Omental fat pad (tissue), 4 donors: ENCODE results near the gene CABLES1. TPM values are rescaled to one million over a fixed set of nuclear protein-coding genes. Genes with fewer than 3 reads are reported as not detected.

Source experiments
- ATAC-seq: fragments of 150-250 bp; one replicate; pipeline ENCODE4 v1.9.1; 2016; ENCODE audit warnings: mild to moderate bottlenecking, moderate library complexity; ENCODE audit not compliant: low FRiP score
- DNase-seq: peaks from one replicate; pipeline ENCODE4 v3.0.0-alpha.2; 2019; ENCODE audit warnings: low spot score
- CTCF ChIP-seq, 3 donors: fragments of 450-650 bp; IDR thresholded peaks; one replicate each; pipeline ENCODE4 v1.5.1; 2016 to 2017; ENCODE audit warnings: antibody characterized with exemption in 3 of 3, mild to moderate bottlenecking in 3 of 3, moderate library complexity in 2 of 3
- total RNA-seq, 4 donors: library from RNA; depleted of rRNA; stranded (reverse); fragments of >200 nt; gene quantifications; one replicate each; pipeline ENCODE4 v1.1.0, GENCODE V29; 2016

The CABLES1 gene
- total RNA-seq, 4 donors from 2014 or later, result 24.4 to 95.9 (median 30.4) TPM

DNA sequence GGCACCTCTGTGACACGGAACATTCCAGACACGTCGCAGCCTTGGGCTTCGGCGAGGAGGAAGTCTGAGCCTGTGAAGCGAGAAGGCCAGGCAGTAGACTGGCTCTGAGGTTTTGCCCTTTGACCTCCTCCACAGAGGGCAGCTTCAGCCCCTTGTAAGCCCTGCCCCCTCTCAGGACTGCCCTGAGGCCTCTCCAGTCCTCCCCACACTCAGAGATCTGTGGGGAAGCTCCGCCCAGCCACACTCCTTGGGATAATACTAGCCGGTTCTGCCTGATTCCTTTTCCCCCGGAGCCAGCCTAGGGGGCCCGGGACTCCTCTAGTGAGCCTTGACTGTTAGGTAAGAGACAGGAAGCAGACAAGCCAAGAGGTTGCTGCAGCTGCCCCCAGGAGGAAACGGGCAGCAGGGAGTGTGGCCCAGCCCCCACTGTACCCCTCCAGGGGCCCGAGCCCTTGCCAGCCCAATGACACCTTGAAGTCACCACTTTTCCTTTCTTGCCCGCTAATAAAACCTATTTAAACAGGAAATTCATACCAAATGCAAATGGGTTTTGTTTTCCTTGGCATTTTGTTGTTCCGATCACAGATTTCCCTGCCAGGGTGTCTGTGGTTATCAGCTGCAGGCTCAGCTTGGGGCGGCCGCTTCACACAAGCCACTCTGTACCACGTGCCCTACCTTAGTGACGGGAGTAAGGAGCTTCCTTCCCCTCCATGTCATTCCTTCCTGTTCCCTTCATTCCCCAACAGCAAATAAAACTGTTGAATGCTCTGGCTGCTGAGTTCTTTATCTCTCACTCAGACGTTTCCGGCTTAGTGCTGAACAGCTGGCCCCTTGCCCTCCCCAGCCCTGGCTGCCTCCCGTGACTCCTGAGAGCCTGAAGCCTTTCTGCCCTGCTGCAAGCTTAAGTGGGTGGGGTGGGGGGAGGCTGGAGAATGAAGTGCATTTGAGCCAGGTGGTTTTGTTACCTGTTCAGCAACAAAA is 124.7 kb downstream of the CABLES1 start:
- DNase-seq, result no peak
- peak; percentile 69 for ATAC-seq
- no peak for TF ChIP-seq CTCF (IDR thresholded peaks at IDR 0.05)

DNA sequence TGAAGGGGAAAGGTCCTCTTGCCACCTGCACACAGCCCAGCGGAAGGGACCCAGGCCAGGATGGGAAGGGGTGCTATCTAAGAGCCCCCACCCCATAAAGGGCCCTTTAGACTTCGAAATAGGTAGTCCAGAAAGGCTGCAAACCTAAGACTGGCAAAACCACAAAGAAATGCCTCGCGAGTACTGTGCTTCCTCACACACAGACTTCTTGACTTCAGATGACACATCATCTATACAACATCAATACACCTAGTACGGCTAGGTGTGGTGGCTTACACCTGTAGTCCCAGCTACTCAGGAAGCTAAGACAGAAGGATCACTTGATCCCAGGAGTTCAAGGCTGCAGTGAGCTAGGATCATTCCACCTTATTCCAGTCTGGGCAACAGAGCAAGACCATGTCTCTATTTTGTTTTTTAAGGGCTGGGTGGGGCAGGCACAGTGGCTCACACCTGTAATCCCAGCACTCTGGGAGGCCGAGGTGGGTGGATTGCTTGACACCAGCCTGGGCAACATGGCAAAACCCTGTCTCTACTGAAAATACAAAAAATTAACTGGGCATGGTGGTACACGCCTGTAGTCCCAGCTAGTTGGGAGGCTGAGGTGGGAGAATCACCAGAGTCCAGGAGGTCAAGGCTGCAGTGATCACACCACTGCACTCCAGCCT is 125.8 kb downstream of the CABLES1 start:
- ATAC-seq (peak; percentile 4), DNase-seq (no peak)
- TF ChIP-seq CTCF (IDR thresholded peaks at IDR 0.05), result no peak

- ATAC-seq, result no peak
- TF ChIP-seq CTCF (IDR thresholded peaks at IDR 0.05), result no peak
Observed at GRCh38 chr18:23263551-23264235, 128.4 kb downstream of the CABLES1 start.

DNA sequence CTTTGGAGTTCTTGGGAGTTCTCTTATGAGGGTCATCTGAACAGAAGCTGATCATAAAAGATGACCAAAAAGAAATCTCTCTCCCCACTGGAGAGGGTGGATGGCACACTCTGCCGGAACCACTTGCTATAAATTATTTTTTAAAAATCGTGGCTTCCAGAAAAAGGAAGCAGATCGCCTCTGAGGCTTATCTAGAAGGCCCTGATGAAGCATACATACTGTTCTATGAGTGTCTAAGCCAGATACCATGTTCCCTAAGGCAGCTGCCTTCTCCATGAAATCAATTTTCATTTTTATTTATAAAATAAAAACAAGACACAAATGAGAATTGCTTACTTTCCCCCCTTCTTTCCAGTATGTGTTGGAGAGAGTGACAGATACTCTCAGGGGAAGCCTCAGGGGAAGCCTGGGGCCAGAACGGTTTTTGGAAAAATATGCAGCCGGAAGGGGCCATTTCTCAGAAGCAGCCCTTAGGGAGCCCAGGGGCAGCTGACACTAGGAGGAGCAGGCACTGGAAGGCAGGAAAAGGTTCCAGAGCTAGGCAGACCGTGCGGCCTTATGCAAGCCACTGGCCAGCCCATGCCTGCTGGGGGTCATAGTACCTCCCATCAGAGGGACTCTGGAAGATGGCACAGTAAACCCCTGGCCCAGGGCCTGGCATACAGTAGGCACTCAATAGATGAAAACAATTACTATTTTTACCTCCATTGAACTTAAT is 130.6 kb downstream of the CABLES1 start:
- no peak for TF ChIP-seq CTCF (IDR thresholded peaks at IDR 0.05)
- DNase-seq, result no peak
- ATAC-seq, result no peak

More at GRCh38 chr18:23263551-23264235, 128.4 kb downstream of the CABLES1 start:
- DNase-seq, result no peak

GRCh38 chr18:23266717-23267446 is 131.6 kb downstream of the CABLES1 start:
- no peak for DNase-seq
- no peak for TF ChIP-seq CTCF (IDR thresholded peaks at IDR 0.05)
- no peak for ATAC-seq

DNA sequence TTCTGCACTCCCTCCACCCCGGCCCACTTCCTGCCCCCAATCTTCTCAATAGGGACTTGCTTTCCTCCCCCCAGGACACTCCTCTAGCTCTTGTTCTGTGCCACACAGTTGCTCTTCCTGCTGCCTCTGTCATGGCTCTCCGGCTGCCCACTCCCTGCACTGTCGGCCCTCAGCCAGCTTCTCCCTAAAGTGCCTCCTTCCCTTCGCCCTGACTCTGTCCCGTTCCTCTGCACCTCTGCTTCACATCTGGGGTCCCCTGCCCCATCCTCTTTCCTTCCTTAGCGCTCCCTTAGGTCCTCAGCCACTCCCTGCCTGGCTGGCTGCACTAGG is 132.1 kb downstream of the CABLES1 start:
- TF ChIP-seq CTCF (IDR thresholded peaks at IDR 0.05), result no peak
- ATAC-seq (no peak), DNase-seq (no peak)
